SH-SY5Y (cell line): ENCODE measurements around the gene LANCL1.

Experiments
- GATA2 ChIP-seq: IDR thresholded peaks from 2 replicates; pipeline ENCODE4 v1.6.1; 2011; ENCODE audit warnings: mild to moderate bottlenecking, low read depth, low read length
- GATA3 ChIP-seq: IDR thresholded peaks from 2 replicates; pipeline ENCODE4 v1.6.1; 2011; ENCODE audit warnings: low read depth, mild to moderate bottlenecking, low read length, moderate library complexity

DNA sequence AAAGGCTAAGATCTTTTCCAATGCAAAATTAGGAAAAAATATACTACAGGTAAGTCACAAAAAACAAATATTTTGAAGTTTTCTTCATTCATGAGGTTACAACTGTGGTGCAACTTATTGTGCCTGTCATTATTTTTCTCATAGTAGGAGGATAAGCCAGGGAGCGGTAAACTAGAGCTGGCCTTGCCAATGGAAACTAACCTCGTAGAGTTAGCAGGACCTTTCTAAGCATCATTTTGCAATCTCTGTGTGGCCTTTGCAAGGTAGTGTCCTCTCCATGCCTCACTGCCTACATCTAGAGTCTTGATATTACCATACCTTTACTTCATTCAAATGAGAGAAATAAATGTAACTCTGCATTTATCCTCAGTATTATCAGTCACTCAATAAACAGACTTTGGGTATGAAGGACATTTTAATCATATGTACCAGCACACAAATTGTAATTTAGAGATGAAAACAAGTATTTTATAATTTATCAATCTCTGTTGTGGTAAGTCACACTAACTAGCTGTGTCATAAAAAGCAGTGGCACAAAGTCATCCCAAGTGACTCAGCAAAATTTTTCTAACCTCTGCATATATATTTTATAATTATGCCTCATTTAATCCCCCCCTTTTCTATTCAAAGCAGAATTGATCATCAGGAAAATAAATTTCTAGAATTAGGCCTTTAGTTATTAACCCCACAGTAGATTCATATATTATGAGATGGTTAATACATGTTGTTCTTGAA, 47.0 kb downstream of the LANCL1 start:
- TF ChIP-seq GATA2: no peak
- no peak for TF ChIP-seq GATA3
